ENCODE data around the gene MMP14.

GRCh38 chr14:22878271-22879246 lies 42.2 kb downstream of the MMP14 start:
- TF ChIP-seq POLR2AphosphoS5 (IDR thresholded peaks at IDR 0.05; ENCODE audit: low read depth) (no peak), CREB1 (CRISPR knock-in tag; IDR thresholded peaks at IDR 0.05; ENCODE audit: low read depth) (no peak), ZNF331 (CRISPR knock-in tag; IDR thresholded peaks at IDR 0.05; ENCODE audit: low read depth) (no peak), REST (IDR thresholded peaks at IDR 0.05; ENCODE audit: unreplicated experiment) (no peak), EZH2phosphoT487 (IDR thresholded peaks at IDR 0.05; ENCODE audit: unreplicated experiment) (no peak), EZH2 (IDR thresholded peaks at IDR 0.05; ENCODE audit: low read depth, unreplicated experiment) (no peak)
- TF ChIP-seq, protein P1, sequence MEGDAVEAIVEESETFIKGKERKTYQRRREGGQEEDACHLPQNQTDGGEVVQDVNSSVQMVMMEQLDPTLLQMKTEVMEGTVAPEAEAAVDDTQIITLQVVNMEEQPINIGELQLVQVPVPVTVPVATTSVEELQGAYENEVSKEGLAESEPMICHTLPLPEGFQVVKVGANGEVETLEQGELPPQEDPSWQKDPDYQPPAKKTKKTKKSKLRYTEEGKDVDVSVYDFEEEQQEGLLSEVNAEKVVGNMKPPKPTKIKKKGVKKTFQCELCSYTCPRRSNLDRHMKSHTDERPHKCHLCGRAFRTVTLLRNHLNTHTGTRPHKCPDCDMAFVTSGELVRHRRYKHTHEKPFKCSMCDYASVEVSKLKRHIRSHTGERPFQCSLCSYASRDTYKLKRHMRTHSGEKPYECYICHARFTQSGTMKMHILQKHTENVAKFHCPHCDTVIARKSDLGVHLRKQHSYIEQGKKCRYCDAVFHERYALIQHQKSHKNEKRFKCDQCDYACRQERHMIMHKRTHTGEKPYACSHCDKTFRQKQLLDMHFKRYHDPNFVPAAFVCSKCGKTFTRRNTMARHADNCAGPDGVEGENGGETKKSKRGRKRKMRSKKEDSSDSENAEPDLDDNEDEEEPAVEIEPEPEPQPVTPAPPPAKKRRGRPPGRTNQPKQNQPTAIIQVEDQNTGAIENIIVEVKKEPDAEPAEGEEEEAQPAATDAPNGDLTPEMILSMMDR (conservative IDR thresholded peaks at IDR 0.05; ENCODE audit: low read depth in 2 of 2): no peak

Measured in GM23338 (cell line).